HCT116 (cell line): ENCODE measurements around the gene EGFL6.

Source experiments
- CTCF ChIP-seq, 3 experiments: fragments of 200-600 bp in 1 of 3; sonication (generic) in 1 of 3; IDR thresholded peaks in 2 of 3; conservative IDR thresholded peaks in 1 of 3; 2 replicates each; pipeline ENCODE4 v1.5.1; 2012 to 2017; ENCODE audit warnings: low read depth in 2 of 3, low read length in 2 of 3, antibody characterized with exemption in 1 of 3, borderline replicate concordance in 1 of 3, control low read depth in 1 of 3, mild to moderate bottlenecking in 1 of 3, mixed read lengths in 1 of 3, mixed run types in 1 of 3, moderate library complexity in 1 of 3; ENCODE audit not compliant: insufficient read depth in 1 of 3
- EGR1 ChIP-seq: IDR thresholded peaks from 2 replicates; pipeline ENCODE4 v1.6.1; 2012; ENCODE audit warnings: low read depth
- POLR2A ChIP-seq: IDR thresholded peaks from 2 replicates; pipeline ENCODE4 v1.7.0; 2011; ENCODE audit warnings: borderline replicate concordance; ENCODE audit not compliant: insufficient read depth, insufficient read length; ENCODE audit errors: extremely low read depth
- POLR2AphosphoS5 ChIP-seq: IDR thresholded peaks from 2 replicates; pipeline ENCODE4 v1.6.1; 2011; ENCODE audit warnings: mild to moderate bottlenecking, low read depth, low read length, moderate library complexity
- ZFX ChIP-seq: fragments of 450-650 bp; IDR thresholded peaks from 2 replicates; pipeline ENCODE4 v1.6.1; 2017
- ZNF274 ChIP-seq: fragments of 200-500 bp; sonication (Bioruptor generic); IDR thresholded peaks from 2 replicates; pipeline ENCODE4 v1.6.1; 2014; ENCODE audit warnings: mild to moderate bottlenecking, low read depth, low read length, inconsistent platforms

- TF ChIP-seq POLR2AphosphoS5: no peak
- TF ChIP-seq CTCF (IDR thresholded peaks at IDR 0.05 in 2 of 3, conservative IDR thresholded peaks at IDR 0.05 in 1 of 3; ENCODE audit: borderline replicate concordance in 1 of 3, insufficient read depth in 1 of 3, low read depth in 2 of 3, low read length in 2 of 3): no peak
- TF ChIP-seq POLR2A: no peak
- TF ChIP-seq ZFX: no peak
- TF ChIP-seq EGR1: no peak
- no peak for TF ChIP-seq ZNF274
These were observed 98.5 kb downstream of the EGFL6 start for GRCh38 chrX:13667919-13668318.
